HAP-1 (cell line): ENCODE results near the gene KSR2.

Experiments
- DNase-seq, 2 experiments: peaks; one replicate each; pipeline ENCODE4 v3.0.0-alpha.2; 2016 to 2020; ENCODE audit warnings: low spot score in 2 of 2
- H3K27me3 ChIP-seq: fragments of 250-450 bp; sonication (Bioruptor Pico); 2 replicates; pipeline ENCODE4 v1.5.1; 2020; ENCODE audit warnings: low read depth, mild to moderate bottlenecking, moderate library complexity
- H3K36me3 ChIP-seq: fragments of 250-450 bp; sonication (Bioruptor Pico); replicated peaks from 2 replicates; pipeline ENCODE4 v1.5.1; 2020; ENCODE audit warnings: mild to moderate bottlenecking
- H3K4me1 ChIP-seq: fragments of 250-450 bp; sonication (Bioruptor Pico); 2 replicates; pipeline ENCODE4 v1.5.1; 2020; ENCODE audit warnings: mild to moderate bottlenecking
- H3K4me3 ChIP-seq: fragments of 250-450 bp; sonication (Bioruptor Pico); 2 replicates; pipeline ENCODE4 v1.5.1; 2020; ENCODE audit warnings: mild to moderate bottlenecking, moderate library complexity
- H3K9me3 ChIP-seq: fragments of 250-450 bp; sonication (Bioruptor Pico); 2 replicates; pipeline ENCODE4 v1.5.1; 2020; ENCODE audit warnings: mild to moderate bottlenecking, moderate library complexity
- in situ Hi-C: fragments of 300-500 bp; cut with MboI; formaldehyde crosslinking; loops from 3 replicates; pipeline ENCODE4 v1.14.3; 2020; ENCODE audit warnings: low sequenced_read_pairs, inconsistent platforms, mixed read lengths

KSR2 gene

GRCh38 chr12:117933545-117933944 is 35.2 kb downstream of the KSR2 start:
- no peak for DNase-seq
- in situ Hi-C loops = no loop called here
- Histone ChIP-seq H3K27me3 (no peaks in the 10 kb centered on the region), H3K9me3 (no peaks in the 10 kb centered on the region), H3K36me3 (no peaks in the 10 kb centered on the region), H3K4me3 (no peak overlapping the region), H3K4me1 (no peaks in the 10 kb centered on the region)

GRCh38 chr12:117926391-117926899 is 42.3 kb downstream of the KSR2 start:
- H3K4me3 ChIP-seq = no peak overlapping the region
- no peaks in the 10 kb centered on the region for H3K9me3 ChIP-seq
- DNase-seq = no peak
- in situ Hi-C loops = no loop called here
- no peaks in the 10 kb centered on the region for H3K36me3 ChIP-seq
- no peaks in the 10 kb centered on the region for H3K4me1 ChIP-seq
- no peaks in the 10 kb centered on the region for H3K27me3 ChIP-seq

- Histone ChIP-seq H3K9me3 (no peaks in the 10 kb centered on the region), H3K4me3 (no peak overlapping the region), H3K36me3 (no peaks in the 10 kb centered on the region), H3K27me3 (no peaks in the 10 kb centered on the region), H3K4me1 (no peaks in the 10 kb centered on the region)
- in situ Hi-C loops = no loop called here
- DNase-seq = no peak
Measured at GRCh38 chr12:117921929-117922777, 46.6 kb downstream of the KSR2 start.

GRCh38 chr12:117919479-117919878 is 49.3 kb downstream of the KSR2 start:
- H3K36me3 ChIP-seq = no peaks in the 10 kb centered on the region
- no peaks in the 10 kb centered on the region for H3K27me3 ChIP-seq
- no peaks in the 10 kb centered on the region for H3K9me3 ChIP-seq
- DNase-seq = no peak
- H3K4me3 ChIP-seq = no peak overlapping the region
- no peaks in the 10 kb centered on the region for H3K4me1 ChIP-seq
- in situ Hi-C loops = no loop called here

GRCh38 chr12:117914686-117915085 is 54.1 kb downstream of the KSR2 start:
- Histone ChIP-seq H3K27me3 (no peaks in the 10 kb centered on the region), H3K36me3 (no peaks in the 10 kb centered on the region), H3K4me1 (no peaks in the 10 kb centered on the region), H3K9me3 (no peaks in the 10 kb centered on the region), H3K4me3 (no peak overlapping the region)
- DNase-seq = no peak
- in situ Hi-C loops = no loop called here

- in situ Hi-C loops = no loop called here
- Histone ChIP-seq H3K4me1 (no peaks in the 10 kb centered on the region), H3K36me3 (no peaks in the 10 kb centered on the region), H3K4me3 (no peak overlapping the region), H3K9me3 (no peaks in the 10 kb centered on the region), H3K27me3 (no peaks in the 10 kb centered on the region)
- DNase-seq = no peak
Measured at GRCh38 chr12:117912756-117913155, 56.0 kb downstream of the KSR2 start.

GRCh38 chr12:117908411-117908810 is 60.4 kb downstream of the KSR2 start:
- H3K4me1 ChIP-seq = no peaks in the 10 kb centered on the region
- no peaks in the 10 kb centered on the region for H3K27me3 ChIP-seq
- in situ Hi-C loops = no loop called here
- no peaks in the 10 kb centered on the region for H3K36me3 ChIP-seq
- no peaks in the 10 kb centered on the region for H3K9me3 ChIP-seq
- no peak overlapping the region for H3K4me3 ChIP-seq
- no peak for DNase-seq

- Histone ChIP-seq H3K27me3 (no peaks in the 10 kb centered on the region), H3K9me3 (no peaks in the 10 kb centered on the region), H3K4me3 (no peak overlapping the region), H3K36me3 (no peaks in the 10 kb centered on the region), H3K4me1 (no peaks in the 10 kb centered on the region)
- DNase-seq = no peak
- in situ Hi-C loops = no loop called here
Measured at GRCh38 chr12:117907108-117907689, 61.6 kb downstream of the KSR2 start.

- H3K4me1 ChIP-seq = no peaks in the 10 kb centered on the region
- H3K36me3 ChIP-seq = no peaks in the 10 kb centered on the region
- no peaks in the 10 kb centered on the region; the same call in 1 of the 2 replicates for H3K27me3 ChIP-seq
- no peak overlapping the region for H3K4me3 ChIP-seq
- in situ Hi-C loops = no loop called here
- no peaks in the 10 kb centered on the region for H3K9me3 ChIP-seq
- no peak for DNase-seq
Measured at GRCh38 chr12:117904051-117904450, 64.7 kb downstream of the KSR2 start.

GRCh38 chr12:117903110-117903840 is 65.5 kb downstream of the KSR2 start:
- in situ Hi-C loops = no loop called here
- no peak overlapping the region for H3K4me3 ChIP-seq
- DNase-seq = no peak
- no peaks in the 10 kb centered on the region; the same call in 1 of the 2 replicates for H3K27me3 ChIP-seq
- no peaks in the 10 kb centered on the region for H3K36me3 ChIP-seq
- H3K9me3 ChIP-seq = no peaks in the 10 kb centered on the region
- H3K4me1 ChIP-seq = no peaks in the 10 kb centered on the region

GRCh38 chr12:117901631-117902030 is 67.2 kb downstream of the KSR2 start:
- DNase-seq = no peak
- no peaks in the 10 kb centered on the region for H3K36me3 ChIP-seq
- no peak overlapping the region for H3K4me3 ChIP-seq
- H3K27me3 ChIP-seq = no peaks in the 10 kb centered on the region; the same call in 1 of the 2 replicates
- in situ Hi-C loops = no loop called here
- H3K4me1 ChIP-seq = no peaks in the 10 kb centered on the region
- no peaks in the 10 kb centered on the region for H3K9me3 ChIP-seq

- Histone ChIP-seq H3K36me3 (no peaks in the 10 kb centered on the region), H3K4me1 (no peaks in the 10 kb centered on the region), H3K27me3 (no peaks in the 10 kb centered on the region; the same call in 1 of the 2 replicates), H3K9me3 (no peaks in the 10 kb centered on the region), H3K4me3 (no peak overlapping the region)
- in situ Hi-C loops = no loop called here
- DNase-seq = no peak
Measured at GRCh38 chr12:117900561-117900960, 68.2 kb downstream of the KSR2 start.

- DNase-seq = no peak
- Histone ChIP-seq H3K4me1 (no peaks in the 10 kb centered on the region), H3K27me3 (no peaks in the 10 kb centered on the region; the same call in 1 of the 2 replicates), H3K9me3 (no peaks in the 10 kb centered on the region), H3K36me3 (no peaks in the 10 kb centered on the region), H3K4me3 (no peak overlapping the region)
- in situ Hi-C loops = no loop called here
Measured at GRCh38 chr12:117897372-117898161, 71.2 kb downstream of the KSR2 start.
